Measurements from ENCODE around the gene ARHGAP23.

DNA sequence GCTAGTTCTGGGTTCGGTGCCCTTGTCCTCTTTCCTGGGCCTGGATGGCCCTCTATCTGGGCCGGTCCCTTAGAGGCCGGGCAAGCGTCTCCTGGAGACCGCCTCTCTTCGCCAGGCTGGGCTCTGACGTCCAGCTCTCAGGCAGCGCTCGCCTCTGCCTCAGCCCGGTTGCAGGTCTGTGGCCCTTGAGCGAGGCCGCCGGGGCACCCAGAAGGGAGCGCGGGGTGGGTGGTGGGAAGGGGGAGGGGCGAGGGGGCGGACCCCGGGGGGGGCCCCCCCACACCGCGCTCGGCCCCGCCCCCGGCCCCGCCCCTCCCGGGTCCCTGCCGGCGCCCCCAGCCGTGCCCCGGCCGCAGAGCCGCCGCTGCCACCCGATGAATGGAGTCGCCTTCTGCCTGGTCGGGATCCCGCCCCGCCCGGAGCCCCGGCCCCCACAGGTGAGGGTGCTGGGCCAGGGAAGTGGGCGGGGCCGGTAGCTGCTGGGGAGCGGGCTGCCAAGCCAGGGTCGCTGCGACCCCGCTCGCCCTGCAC, at the start of gene ARHGAP23:
- TF ChIP-seq ZFX (IDR thresholded peaks at IDR 0.05): no peak
- no peak for TF ChIP-seq CTCF (conservative IDR thresholded peaks at IDR 0.05)

Data from C4-2B (cell line).